Pancreas (tissue), 10 donors: ENCODE measurements around the gene DUSP12. TPM values are rescaled to one million over a fixed set of nuclear protein-coding genes. Genes with fewer than 3 reads are reported as not detected.
"Not testable (repeated sequence)": the region's sequence is repeated elsewhere in the genome, so short reads cannot be mapped to it uniquely, and the experiment has no call there.

Experiments
- ATAC-seq, 4 donors: fragments of 200-7000 bp; cut with Tn5 transposase; one replicate each; pipeline versions ENCODE4 v1.8.0 to v1.9.1; 2020; ENCODE audit warnings: mild to moderate bottlenecking in 4 of 4, moderate library complexity in 4 of 4
- DNase-seq, 6 donors: peaks; one replicate each; pipeline ENCODE4 v3.0.0-alpha.2; 2020
- FAIRE-seq: peaks from 2 replicates; lab custom pipeline; 2012; peaks lifted over from hg19 to GRCh38; lab: Jason Lieb, UNC
- H3K27ac ChIP-seq, 4 donors: fragments of 200-600 bp; sonication (generic); 1 replicate in 3 of 4; 2 replicates in 1 of 4; pipeline versions ENCODE4 v1.5.0 to v1.8.0; 2020
- H3K27me3 ChIP-seq, 4 donors: fragments of 200-600 bp; one replicate each; pipeline ENCODE4 v1.8.0; 2021
- H3K36me3 ChIP-seq, 3 donors: fragments of 200-600 bp; sonication (generic) in 1 of 3; one replicate each; pipeline versions ENCODE4 v1.5.0 to v1.8.0; 2020 to 2021
- H3K4me1 ChIP-seq, 3 donors: fragments of 200-600 bp; one replicate each; pipeline ENCODE4 v1.8.0; 2021
- H3K4me3 ChIP-seq, 4 donors: fragments of 200-600 bp; sonication (generic) in 2 of 4; one replicate each; pipeline versions ENCODE4 v1.5.0 to v1.8.0; 2020 to 2021
- H3K9me3 ChIP-seq, 4 donors: fragments of 200-600 bp; one replicate each; pipeline ENCODE4 v1.8.0; 2021
- CTCF ChIP-seq, 4 donors: fragments of 200-600 bp; sonication (generic) in 3 of 4; IDR thresholded peaks; one replicate each; pipeline versions ENCODE4 v1.5.0 to v1.8.0; 2021; ENCODE audit warnings: antibody characterized with exemption in 4 of 4
- WGBS, 2 donors: extraction: QIAGEN DNeasy Blood & Tissue Kit; methylation state at CpG; one replicate each; pipeline ENCODE4 v1.1.7; 2013; 5-methylcytosine and 5-hydroxymethylcytosine counted together
- intact Hi-C, 3 donors: fragments of 100-400 bp; cut with DNase I; formaldehyde crosslinking; loops; one replicate each; pipeline versions ENCODE4 v1.11.1 to v1.14.2; 2022
- polyA plus RNA-seq, 2 donors: library from polyadenylated mRNA; stranded (reverse); fragments of 200-250 nt; gene quantifications; one replicate each; pipeline ENCODE4 v1.2.3, GENCODE V29; 2013
- total RNA-seq, 6 donors: library from RNA; stranded (reverse); fragmentation: NEBNext Ultra II Directional in 4 of 6; extraction: Animal tissue kit (Norgen Biotek cat#: 25700) in 4 of 6; gene quantifications; one replicate each; pipeline versions ENCODE4 v1.2.1 to v1.2.4, GENCODE V29; 2021 to 2023
- donor health status: healthy with polysubstance abuse.
- donor health status: DM: no; HTN: no; CAD: no; lungs with moderate emphysema.
- donor health status: DM: no; HTN: no; CAD: no.
- donor health status: control.
- donor health status: control.
- donor health status: Bipolar disorder and iron deficiency.
- donor health status: DM: yes; HTN: yes; CAD: no.
- donor health status: DM: no; HTN: no; CAD: no.
- donor health status: DM: no; HTN: no; CAD: no.
- donor health status: DM: yes; HTN: yes; CAD: no.

Gene DUSP12
- total and polyA plus RNA-seq, 8 donors, result 5.7 to 16.0 (median 9.1) TPM

- no peak for TF ChIP-seq CTCF (IDR thresholded peaks at IDR 0.05)
- peak; percentile 89 to 94 (median 92) for ATAC-seq
- 0% methylated on average over 35 of the region's 35 CpGs for WGBS, 2 donors
- no peaks in the 10 kb centered on the region for H3K9me3 ChIP-seq
- no peaks in the 10 kb centered on the region for H3K36me3 ChIP-seq
- peak within 1 kb of the TSS; percentile 67 to 82 (median 75) for H3K4me3 ChIP-seq
- intact Hi-C loops, result no loop called here
- peak within 1 kb of the TSS; percentile 70 to 94 (median 81) for H3K27ac ChIP-seq
- DNase-seq, result peak; percentile 86 to 94 (median 91)
- no peak for FAIRE-seq
- no peaks in the 10 kb centered on the region for H3K27me3 ChIP-seq
- H3K4me1 ChIP-seq, result peaks cover 0 to 26% (median 5%) of the 10 kb centered on the region in 3 donors
Measured at GRCh38 chr1:161766102-161766981, 16.8 kb downstream of the DUSP12 start, which contains the start of gene ATF6. Gene ATF6, plus strand, starts transcription at chr1:161766320. Its CDS starts 41 bp downstream, at chr1:161766361.

GRCh38 chr1:161768461-161768860 lies 18.9 kb downstream of the DUSP12 start:
- ATAC-seq, result no peak
- peaks cover 0 to 37% (median 5%) of the 10 kb centered on the region in 3 donors for H3K4me1 ChIP-seq
- H3K27ac ChIP-seq, result no peak overlapping the region
- no peaks in the 10 kb centered on the region for H3K9me3 ChIP-seq
- 90 to 94% methylated on average over 5 of the region's 5 CpGs for WGBS, 2 donors
- no peaks in the 10 kb centered on the region for H3K27me3 ChIP-seq
- no peak for FAIRE-seq
- no peak for TF ChIP-seq CTCF (IDR thresholded peaks at IDR 0.05)
- no peak for DNase-seq
- H3K4me3 ChIP-seq, result no peak overlapping the region
- no peaks in the 10 kb centered on the region for H3K36me3 ChIP-seq
- intact Hi-C loops, result no loop called here

GRCh38 chr1:161768986-161769672 lies 19.5 kb downstream of the DUSP12 start:
- Histone ChIP-seq H3K27me3 (no peaks in the 10 kb centered on the region), H3K4me3 (no peak overlapping the region), H3K36me3 (no peaks in the 10 kb centered on the region), H3K4me1 (peaks cover 0 to 37% (median 5%) of the 10 kb centered on the region in 3 donors), H3K27ac (no peak overlapping the region), H3K9me3 (no peaks in the 10 kb centered on the region)
- no peak for TF ChIP-seq CTCF (IDR thresholded peaks at IDR 0.05)
- intact Hi-C loops, result no loop called here
- no peak for ATAC-seq
- FAIRE-seq, result no peak
- no peak for DNase-seq

- intact Hi-C loops, ATAC-seq, H3K9me3 ChIP-seq, DNase-seq, FAIRE-seq, H3K4me3 ChIP-seq, H3K27me3 ChIP-seq, H3K27ac ChIP-seq, H3K36me3 ChIP-seq: not testable (repeated sequence)
- WGBS, 2 donors, result 90 to 91% methylated on average over 5 of the region's 5 CpGs
- H3K4me1 ChIP-seq, result peaks cover 0 to 37% (median 5%) of the 10 kb centered on the region in 3 donors
Measured at GRCh38 chr1:161769673-161770045, 20.1 kb downstream of the DUSP12 start.

- 89 to 91% methylated on average over 3 of the region's 3 CpGs for WGBS, 2 donors
- Histone ChIP-seq H3K27me3 (no peaks in the 10 kb centered on the region), H3K4me1 (peaks cover 0 to 37% (median 5%) of the 10 kb centered on the region in 3 donors), H3K9me3 (no peaks in the 10 kb centered on the region), H3K36me3 (no peaks in the 10 kb centered on the region), H3K27ac (no peak overlapping the region), H3K4me3 (no peak overlapping the region)
- no peak for ATAC-seq
- no peak for DNase-seq
- FAIRE-seq, result no peak
- intact Hi-C loops, result no loop called here
- TF ChIP-seq CTCF (IDR thresholded peaks at IDR 0.05), result no peak
Measured at GRCh38 chr1:161770250-161770649, 20.7 kb downstream of the DUSP12 start.
